Gastrocnemius medialis (tissue), 4 donors: ENCODE data around the gene PTGER4. TPM values are rescaled to one million over a fixed set of nuclear protein-coding genes. Genes with fewer than 3 reads are reported as not detected.
"Not testable (repeated sequence)": the region's sequence is repeated elsewhere in the genome, so short reads cannot be mapped to it uniquely, and the experiment has no call there.

Experiments used
- ATAC-seq, 2 donors: fragments of 150-250 bp; one replicate each; pipeline ENCODE4 v1.9.1; 2016
- DNase-seq, 2 donors: peaks; one replicate each; pipeline ENCODE4 v3.0.0-alpha.2; 2019
- H3K27ac ChIP-seq, 4 donors: fragments of 200-600 bp; sonication (generic); 1 replicate in 1 of 4; 2 replicates in 3 of 4; pipeline ENCODE4 v1.5.1; 2016 to 2018; ENCODE audit warnings: mild to moderate bottlenecking in 2 of 4, moderate library complexity in 1 of 4
- H3K27me3 ChIP-seq, 3 donors: fragments of 200-600 bp; sonication (generic) in 2 of 3; 1 replicate in 1 of 3; 2 replicates in 2 of 3; pipeline versions ENCODE4 v1.5.1 to v1.6.0; 2016 to 2019; ENCODE audit warnings: mild to moderate bottlenecking in 1 of 3, moderate library complexity in 1 of 3
- H3K36me3 ChIP-seq, 2 donors: fragments of 200-600 bp; sonication (generic) in 1 of 2; one replicate each; pipeline ENCODE4 v1.5.1; 2017 to 2018
- H3K4me1 ChIP-seq, 2 donors: fragments of 200-600 bp; sonication (generic) in 1 of 2; one replicate each; pipeline ENCODE4 v1.5.1; 2016 to 2017; ENCODE audit warnings: mild to moderate bottlenecking in 2 of 2
- H3K4me3 ChIP-seq, 4 donors: fragments of 200-600 bp; sonication (generic) in 3 of 4; 1 replicate in 1 of 4; 2 replicates in 3 of 4; pipeline ENCODE4 v1.5.1; 2016 to 2019; ENCODE audit warnings: mild to moderate bottlenecking in 2 of 4
- H3K9me3 ChIP-seq, 3 donors: fragments of 200-600 bp; sonication (generic) in 2 of 3; 1 replicate in 1 of 3; 2 replicates in 2 of 3; pipeline ENCODE4 v1.5.1; 2016 to 2019
- POLR2A ChIP-seq, 2 donors: fragments of 450-650 bp; IDR thresholded peaks; one replicate each; pipeline ENCODE4 v1.6.1; 2017; ENCODE audit warnings: antibody characterized with exemption in 2 of 2, mild to moderate bottlenecking in 2 of 2, moderate library complexity in 2 of 2
- in situ Hi-C, 4 donors: fragments of 200-750 bp; cut with MboI; loops; one replicate each; pipeline versions ENCODE4 v1.15.0 to v1.8.0; 2017; ENCODE audit warnings: low sequenced_read_pairs in 4 of 4
- intact Hi-C: fragments of 100-400 bp; cut with DNase I; formaldehyde crosslinking; loops from one replicate; pipeline ENCODE4 v1.15.1; 2023; ENCODE audit warnings: low total_unique reads
- total RNA-seq, 4 donors: library from RNA; depleted of rRNA; stranded (reverse); fragments of >200 nt; gene quantifications; one replicate each; pipeline versions ENCODE4 v1.1.0 to v1.2.3, GENCODE V29; 2016
- TF ChIP-seq, protein P1 (sequence below), 5 experiments: fragments of 450-650 bp in 3 of 5; fragments of 200-600 bp in 2 of 5; sonication (generic) in 2 of 5; IDR thresholded peaks in 4 of 5; conservative IDR thresholded peaks in 1 of 5; 1 replicate in 4 of 5; 2 replicates in 1 of 5; pipeline ENCODE4 v1.5.1; 2016 to 2019; ENCODE audit warnings: antibody characterized with exemption in 5 of 5, mild to moderate bottlenecking in 3 of 5, moderate library complexity in 3 of 5

The PTGER4 gene
- total RNA-seq, 4 donors from 2014 or later: 4.2 to 11.2 (median 7.4) TPM

DNA sequence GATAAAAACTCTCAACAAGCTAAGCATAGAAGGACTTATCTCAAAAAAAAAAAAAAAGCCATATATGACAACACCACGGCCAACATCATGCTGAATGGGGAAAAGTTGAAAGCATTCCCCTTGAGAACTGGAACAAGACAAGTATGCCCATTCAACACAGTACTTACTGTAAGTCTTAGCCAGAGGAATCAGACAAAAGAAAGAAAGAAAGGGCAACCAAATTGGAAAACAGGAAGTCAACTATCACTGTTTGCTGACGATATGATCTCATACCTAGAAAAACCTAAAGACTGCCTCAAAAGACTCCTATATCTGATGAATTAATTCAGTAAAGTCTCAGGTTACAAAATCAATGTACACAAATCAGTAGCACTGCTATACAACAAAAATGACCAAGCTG, 24.6 kb upstream of the PTGER4 start:
- in situ Hi-C loops (no loop called here), intact Hi-C loops (no loop called here)
- H3K27me3 ChIP-seq: no peaks in the 10 kb centered on the region
- no peak overlapping the region for H3K4me3 ChIP-seq
- no peaks in the 10 kb centered on the region for H3K9me3 ChIP-seq
- H3K27ac ChIP-seq: no peak overlapping the region
- DNase-seq: no peak
- TF ChIP-seq, protein P1, sequence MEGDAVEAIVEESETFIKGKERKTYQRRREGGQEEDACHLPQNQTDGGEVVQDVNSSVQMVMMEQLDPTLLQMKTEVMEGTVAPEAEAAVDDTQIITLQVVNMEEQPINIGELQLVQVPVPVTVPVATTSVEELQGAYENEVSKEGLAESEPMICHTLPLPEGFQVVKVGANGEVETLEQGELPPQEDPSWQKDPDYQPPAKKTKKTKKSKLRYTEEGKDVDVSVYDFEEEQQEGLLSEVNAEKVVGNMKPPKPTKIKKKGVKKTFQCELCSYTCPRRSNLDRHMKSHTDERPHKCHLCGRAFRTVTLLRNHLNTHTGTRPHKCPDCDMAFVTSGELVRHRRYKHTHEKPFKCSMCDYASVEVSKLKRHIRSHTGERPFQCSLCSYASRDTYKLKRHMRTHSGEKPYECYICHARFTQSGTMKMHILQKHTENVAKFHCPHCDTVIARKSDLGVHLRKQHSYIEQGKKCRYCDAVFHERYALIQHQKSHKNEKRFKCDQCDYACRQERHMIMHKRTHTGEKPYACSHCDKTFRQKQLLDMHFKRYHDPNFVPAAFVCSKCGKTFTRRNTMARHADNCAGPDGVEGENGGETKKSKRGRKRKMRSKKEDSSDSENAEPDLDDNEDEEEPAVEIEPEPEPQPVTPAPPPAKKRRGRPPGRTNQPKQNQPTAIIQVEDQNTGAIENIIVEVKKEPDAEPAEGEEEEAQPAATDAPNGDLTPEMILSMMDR (IDR thresholded peaks at IDR 0.05 in 4 of 5, conservative IDR thresholded peaks at IDR 0.05 in 1 of 5): no peak
- no peak for TF ChIP-seq POLR2A (IDR thresholded peaks at IDR 0.05)
- ATAC-seq: no peak
- H3K36me3 ChIP-seq: no peaks in the 10 kb centered on the region
- no peaks in the 10 kb centered on the region for H3K4me1 ChIP-seq

DNA sequence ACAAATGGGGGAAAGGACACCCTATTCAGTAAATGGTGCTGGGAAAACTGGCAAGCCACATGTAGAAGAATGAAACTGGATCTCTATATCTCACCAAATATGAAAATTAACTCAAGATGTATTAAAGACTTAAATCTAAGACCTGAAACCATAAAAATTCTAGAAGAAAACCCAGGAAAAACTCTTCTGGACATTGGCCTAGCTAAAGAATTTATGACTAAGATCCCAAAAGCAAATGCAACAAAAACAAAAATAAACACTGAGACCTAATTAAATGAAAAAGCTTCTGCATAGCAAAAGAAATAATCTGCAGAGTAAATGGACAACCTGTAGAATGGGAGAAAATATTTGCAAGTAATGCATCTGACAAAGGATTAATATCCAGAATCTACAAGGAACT, 23.6 kb upstream of the PTGER4 start:
- not testable (repeated sequence) for DNase-seq

DNA sequence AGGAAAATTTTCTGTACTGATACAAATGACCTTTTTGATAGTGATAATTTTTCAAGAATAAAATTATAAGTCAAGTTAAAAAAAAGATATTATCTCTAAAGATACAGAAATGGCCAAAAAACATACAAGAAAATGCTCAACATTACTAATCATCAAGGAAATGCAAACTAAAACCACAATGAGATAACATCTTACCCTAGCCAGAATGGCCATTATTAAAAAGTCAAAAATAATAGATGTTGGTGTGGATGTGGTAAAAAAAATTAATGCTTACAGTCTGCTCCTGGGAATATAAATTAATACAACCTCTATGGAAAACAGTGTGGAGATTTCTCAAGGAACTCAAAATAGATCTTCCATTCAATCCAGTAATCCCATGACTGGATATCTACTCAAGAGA, 22.9 kb upstream of the PTGER4 start:
- DNase-seq: no peak
- intact Hi-C loops (no loop called here), in situ Hi-C loops (no loop called here)
- ATAC-seq: no peak
- H3K4me1 ChIP-seq: no peaks in the 10 kb centered on the region
- H3K4me3 ChIP-seq: no peak overlapping the region
- H3K9me3 ChIP-seq: no peaks in the 10 kb centered on the region
- H3K27ac ChIP-seq: no peak overlapping the region
- H3K27me3 ChIP-seq: no peaks in the 10 kb centered on the region
- no peak for TF ChIP-seq POLR2A (IDR thresholded peaks at IDR 0.05)
- TF ChIP-seq, protein P1 (IDR thresholded peaks at IDR 0.05 in 4 of 5, conservative IDR thresholded peaks at IDR 0.05 in 1 of 5): no peak
- no peaks in the 10 kb centered on the region for H3K36me3 ChIP-seq

More for the DNA sequence above, 23.6 kb upstream of the PTGER4 start:
- ATAC-seq, H3K4me1 ChIP-seq, intact Hi-C loops, H3K36me3 ChIP-seq, H3K27ac ChIP-seq, in situ Hi-C loops, H3K27me3 ChIP-seq, H3K4me3 ChIP-seq, H3K9me3 ChIP-seq: not testable (repeated sequence)

DNA sequence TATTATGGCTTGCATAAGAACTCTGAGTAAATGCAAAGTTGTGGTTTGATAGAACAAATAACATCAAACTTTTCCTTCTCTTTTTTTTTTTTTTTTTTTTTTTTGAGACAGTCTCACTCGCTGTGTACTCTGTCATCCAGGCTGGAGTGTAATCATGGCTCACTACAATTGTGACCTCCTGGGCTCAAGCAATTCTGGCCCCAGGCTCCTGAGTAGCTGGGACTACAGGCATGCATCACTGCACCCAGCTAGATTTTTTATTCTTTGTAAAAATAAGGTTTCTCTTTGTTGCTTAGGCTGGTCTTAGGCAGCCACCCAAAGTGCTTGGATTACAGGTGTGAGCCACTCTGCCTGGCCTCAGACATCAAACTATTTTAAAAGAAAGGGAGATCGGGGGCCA, 19.0 kb upstream of the PTGER4 start:
- no peak for DNase-seq
- no peaks in the 10 kb centered on the region for H3K9me3 ChIP-seq
- intact Hi-C loops (no loop called here), in situ Hi-C loops (no loop called here)
- no peak overlapping the region for H3K27ac ChIP-seq
- no peaks in the 10 kb centered on the region for H3K36me3 ChIP-seq
- ATAC-seq: no peak
- H3K4me1 ChIP-seq: no peaks in the 10 kb centered on the region
- no peaks in the 10 kb centered on the region for H3K27me3 ChIP-seq
- no peak overlapping the region for H3K4me3 ChIP-seq
- TF ChIP-seq POLR2A (IDR thresholded peaks at IDR 0.05): no peak
- TF ChIP-seq, protein P1 (IDR thresholded peaks at IDR 0.05 in 4 of 5, conservative IDR thresholded peaks at IDR 0.05 in 1 of 5): no peak

DNA sequence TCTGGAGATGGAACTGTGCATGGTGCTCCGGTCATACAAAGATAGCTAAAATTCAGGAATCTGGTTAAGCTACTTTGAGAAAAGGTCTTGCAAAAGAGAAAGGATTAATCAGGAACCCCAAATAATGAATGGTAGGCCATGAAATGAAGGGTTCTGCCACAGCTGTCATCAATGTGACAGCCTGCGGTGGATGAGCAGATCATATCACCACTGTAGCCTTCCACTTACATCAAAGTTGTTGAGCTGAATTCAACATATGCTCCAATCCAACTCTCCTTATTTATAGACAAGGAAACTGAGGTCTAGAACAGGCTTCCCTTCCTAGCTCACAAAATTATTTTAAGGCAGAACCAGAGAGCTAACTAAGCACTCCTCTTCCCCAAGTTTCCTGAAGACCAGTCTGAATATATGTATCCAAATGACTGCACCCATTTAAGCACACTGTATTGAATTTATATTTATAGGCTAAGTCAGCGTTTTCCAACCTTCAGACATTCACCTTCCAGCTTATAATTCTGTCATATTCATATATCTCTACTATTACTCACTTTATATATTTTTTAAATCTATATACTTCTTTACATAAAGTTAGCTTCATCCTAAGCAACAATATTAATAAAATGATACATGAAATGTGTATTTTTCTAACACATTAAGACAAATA, 13.9 kb upstream of the PTGER4 start:
- Histone ChIP-seq H3K9me3 (no peaks in the 10 kb centered on the region), H3K36me3 (no peaks in the 10 kb centered on the region), H3K4me3 (no peak overlapping the region), H3K27ac (no peak overlapping the region), H3K27me3 (peaks cover 0 to 4% (median 0%) of the 10 kb centered on the region in 3 donors), H3K4me1 (no peaks in the 10 kb centered on the region)
- intact Hi-C loops: no loop called here
- in situ Hi-C loops: no loop called here
- ATAC-seq (no peak), DNase-seq (no peak)
- no peak for TF ChIP-seq POLR2A (IDR thresholded peaks at IDR 0.05)
- TF ChIP-seq, protein P1 (IDR thresholded peaks at IDR 0.05 in 4 of 5, conservative IDR thresholded peaks at IDR 0.05 in 1 of 5): no peak
